Pulmonary artery endothelial cell (primary cell): ENCODE measurements around the gene CD40LG. TPM values are rescaled to one million over a fixed set of nuclear protein-coding genes. Genes with fewer than 3 reads are reported as not detected.

Experiments
- DNase-seq: peaks from one replicate; pipeline ENCODE4 v3.0.0-alpha.2; 2011; ENCODE audit warnings: low read depth, low spot score
- total RNA-seq: library from RNA; depleted of rRNA; stranded (reverse); fragments of >200 nt; gene quantifications from 2 replicates; pipeline ENCODE4 v1.2.3, GENCODE V29; 2014

Gene CD40LG
- total RNA-seq, 1 donor from 2014 or later: not detected

GRCh38 chrX:136650811-136651210, 2.9 kb downstream of the CD40LG start:
- no peak for DNase-seq

GRCh38 chrX:136652822-136653723, 5.1 kb downstream of the CD40LG start:
- DNase-seq: no peak

GRCh38 chrX:136656361-136656964, 8.5 kb downstream of the CD40LG start:
- no peak for DNase-seq

GRCh38 chrX:136658151-136658550, 10.2 kb downstream of the CD40LG start:
- DNase-seq: no peak

DNA sequence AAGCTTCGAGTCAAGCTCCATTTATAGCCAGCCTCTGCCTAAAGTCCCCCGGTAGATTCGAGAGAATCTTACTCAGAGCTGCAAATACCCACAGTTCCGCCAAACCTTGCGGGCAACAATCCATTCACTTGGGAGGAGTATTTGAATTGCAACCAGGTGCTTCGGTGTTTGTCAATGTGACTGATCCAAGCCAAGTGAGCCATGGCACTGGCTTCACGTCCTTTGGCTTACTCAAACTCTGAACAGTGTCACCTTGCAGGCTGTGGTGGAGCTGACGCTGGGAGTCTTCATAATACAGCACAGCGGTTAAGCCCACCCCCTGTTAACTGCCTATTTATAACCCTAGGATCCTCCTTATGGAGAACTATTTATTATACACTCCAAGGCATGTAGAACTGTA, 11.2 kb downstream of the CD40LG start:
- DNase-seq: no peak

GRCh38 chrX:136660896-136661295, 12.9 kb downstream of the CD40LG start:
- no peak for DNase-seq

DNA sequence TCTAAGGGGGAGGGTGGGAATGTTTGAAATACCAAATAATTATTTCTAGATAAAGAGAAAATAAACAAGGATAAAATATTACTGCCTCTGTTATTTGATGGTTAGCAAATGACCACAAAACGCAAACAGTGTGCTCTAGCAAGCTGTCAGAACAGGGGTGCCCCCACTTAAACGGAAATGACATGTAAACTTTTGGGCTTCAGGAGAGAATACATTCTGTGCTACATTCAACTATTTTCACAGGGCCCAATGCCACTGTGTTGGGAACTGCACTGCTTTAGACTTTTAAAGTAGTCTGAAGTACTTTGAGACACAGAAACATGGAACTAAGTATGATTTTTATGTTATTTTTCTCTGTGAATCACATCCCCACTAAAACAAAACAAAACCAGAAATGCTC, 14.1 kb downstream of the CD40LG start:
- no peak for DNase-seq

DNA sequence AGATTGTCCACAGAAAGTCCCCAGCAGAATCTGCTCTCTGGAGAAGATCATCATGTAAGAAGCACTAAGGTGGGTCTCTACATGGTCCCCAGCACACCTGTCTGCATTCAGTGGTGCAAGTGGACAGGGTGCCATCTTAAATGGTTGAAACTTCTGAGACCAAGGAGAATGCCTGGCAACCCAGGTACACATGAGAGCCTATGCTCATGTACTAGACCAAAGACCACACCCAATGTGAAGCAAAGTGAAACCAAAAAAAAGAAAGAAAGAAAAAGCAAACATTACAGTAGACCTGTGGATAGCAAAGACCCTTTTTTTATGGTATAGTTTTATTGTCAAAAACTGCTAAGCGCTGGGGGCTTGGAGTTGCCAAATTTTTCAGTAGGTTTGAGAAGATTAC, 15.0 kb downstream of the CD40LG start:
- DNase-seq: no peak

GRCh38 chrX:136665258-136665900, 17.4 kb downstream of the CD40LG start:
- no peak for DNase-seq

DNA sequence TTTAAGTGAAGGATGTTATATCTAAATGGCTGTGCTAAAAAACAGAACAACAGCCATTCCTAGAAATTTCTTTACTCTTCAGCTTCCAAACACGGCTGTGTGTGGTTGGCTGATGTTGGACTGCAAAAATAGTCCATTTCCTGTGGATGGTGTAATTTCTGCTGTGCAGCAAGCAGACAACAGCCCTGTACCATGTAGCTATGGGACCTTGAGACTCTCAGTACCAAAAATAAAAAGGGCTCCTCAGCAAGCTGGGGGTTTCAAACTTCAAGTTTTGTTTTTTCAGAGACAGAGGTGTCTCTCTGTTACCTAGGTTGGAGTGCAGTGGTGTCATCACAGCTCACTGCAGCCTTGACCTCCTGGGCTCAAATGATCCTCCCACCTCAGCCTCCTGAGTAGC, 18.1 kb downstream of the CD40LG start:
- DNase-seq: no peak

DNA sequence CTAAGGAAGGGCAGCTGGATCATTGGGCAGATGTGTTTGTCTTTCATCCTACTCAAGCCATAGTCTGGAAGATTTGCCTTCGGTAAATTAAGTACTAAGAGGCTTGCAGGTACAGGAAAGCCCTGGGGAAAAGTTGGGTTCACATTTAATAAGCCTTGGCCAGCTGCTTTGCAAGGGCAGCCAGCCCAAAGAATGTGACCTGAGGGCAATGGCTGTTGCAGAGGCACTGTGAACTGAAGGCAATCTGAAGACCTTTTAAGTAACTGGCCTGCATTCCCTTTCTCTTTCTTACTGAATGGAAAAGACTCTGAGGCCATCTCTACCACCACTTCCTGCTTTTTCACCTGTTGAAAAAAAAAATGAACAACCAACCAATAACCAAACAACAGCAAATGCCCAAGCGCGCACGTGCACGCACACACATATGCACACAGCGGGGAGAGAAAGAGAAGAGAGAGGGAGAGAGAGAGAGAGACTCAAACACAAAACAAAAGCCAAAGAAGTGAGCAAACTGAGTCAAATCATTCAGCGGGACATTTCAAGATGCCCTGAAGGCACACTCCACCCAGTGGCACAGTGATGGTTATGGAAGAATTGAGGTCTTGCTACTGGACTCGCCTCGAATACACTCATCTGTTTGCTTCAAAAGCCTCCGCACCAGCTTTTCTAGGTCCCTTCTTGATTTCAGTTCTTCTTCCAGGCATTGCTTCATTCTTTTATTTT, 19.6 kb downstream of the CD40LG start:
- DNase-seq: no peak

DNA sequence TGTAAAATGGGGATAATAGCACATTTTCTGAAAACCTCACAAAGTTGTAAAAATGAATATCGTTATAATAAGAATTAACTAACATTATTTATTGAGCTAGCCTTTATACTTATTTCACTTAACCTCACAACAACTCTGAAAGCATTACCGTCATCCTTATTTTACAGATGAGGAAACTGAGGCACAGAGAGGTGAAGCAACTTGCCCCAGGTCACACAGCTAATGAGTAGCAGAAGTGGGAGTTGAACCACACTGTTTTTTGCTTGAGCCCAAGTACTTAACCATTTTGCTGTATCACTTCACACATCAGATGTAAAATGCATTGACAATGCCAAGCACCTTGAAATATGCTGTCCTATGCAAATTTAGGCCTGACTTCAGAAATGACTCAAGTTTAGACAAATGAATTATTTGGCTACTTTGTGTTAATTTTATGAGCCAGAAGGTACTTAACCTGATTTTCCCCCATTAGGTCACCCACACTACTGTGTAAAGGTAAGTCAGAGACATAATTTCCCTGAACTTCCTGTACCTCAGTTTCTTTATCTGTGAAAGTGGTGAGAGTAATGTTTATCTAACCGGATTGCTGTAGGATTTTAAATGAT, 23.1 kb downstream of the CD40LG start:
- no peak for DNase-seq

DNA sequence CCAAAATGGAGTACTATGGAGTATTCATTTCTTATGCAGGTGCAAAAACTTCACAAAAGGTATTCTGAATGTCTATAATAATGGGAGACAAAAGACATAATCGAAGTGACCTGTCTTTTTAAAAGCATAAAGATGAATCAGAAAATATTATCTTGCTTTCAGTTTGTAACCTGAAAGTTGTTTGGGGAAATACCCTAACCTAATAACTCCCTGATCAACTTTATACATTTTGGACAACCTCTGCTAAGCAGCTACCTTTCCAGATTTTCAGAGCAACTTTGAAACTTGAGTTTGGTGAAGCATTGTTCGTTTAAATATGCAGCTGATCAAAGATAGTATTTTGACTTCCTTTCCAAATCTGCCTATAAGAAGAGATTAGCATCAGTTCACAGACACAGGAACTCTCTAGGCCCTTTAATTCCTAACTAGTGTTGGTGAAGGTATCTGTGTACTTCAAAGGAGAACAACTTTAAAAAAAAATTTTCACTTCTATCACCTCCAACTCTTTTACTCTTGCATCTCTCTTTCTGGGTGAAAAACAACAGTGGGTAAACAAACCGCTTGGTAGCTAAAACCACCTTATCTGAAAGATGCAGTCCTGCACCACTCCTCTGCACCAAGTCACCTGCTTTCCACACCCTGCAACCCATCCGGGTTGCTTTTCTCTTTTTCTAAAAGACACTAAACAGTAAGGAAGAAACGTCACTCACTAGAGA, 26.5 kb downstream of the CD40LG start:
- no peak for DNase-seq

- no peak for DNase-seq
Measured at GRCh38 chrX:136679531-136679930, 31.6 kb downstream of the CD40LG start.

GRCh38 chrX:136684120-136684519, 36.2 kb downstream of the CD40LG start:
- DNase-seq: no peak

DNA sequence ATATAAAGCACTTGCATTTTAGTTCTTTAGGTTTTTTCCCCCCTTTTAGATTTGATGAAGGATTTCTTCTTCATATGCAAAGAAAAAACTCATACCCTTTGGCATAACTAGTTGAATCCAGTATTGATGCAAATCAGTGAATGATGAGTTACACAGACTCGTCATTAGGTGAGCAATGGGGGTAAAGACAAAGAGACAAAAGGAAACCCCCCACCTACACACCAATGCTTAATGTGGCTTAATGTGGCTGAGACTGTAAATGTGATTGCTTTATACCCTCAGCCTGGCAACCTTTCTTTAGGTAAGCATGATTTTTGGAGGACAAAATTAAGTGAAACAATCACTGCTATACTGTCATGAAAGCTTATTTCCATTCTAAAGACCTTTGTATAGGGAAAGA, 39.5 kb downstream of the CD40LG start:
- no peak for DNase-seq

DNA sequence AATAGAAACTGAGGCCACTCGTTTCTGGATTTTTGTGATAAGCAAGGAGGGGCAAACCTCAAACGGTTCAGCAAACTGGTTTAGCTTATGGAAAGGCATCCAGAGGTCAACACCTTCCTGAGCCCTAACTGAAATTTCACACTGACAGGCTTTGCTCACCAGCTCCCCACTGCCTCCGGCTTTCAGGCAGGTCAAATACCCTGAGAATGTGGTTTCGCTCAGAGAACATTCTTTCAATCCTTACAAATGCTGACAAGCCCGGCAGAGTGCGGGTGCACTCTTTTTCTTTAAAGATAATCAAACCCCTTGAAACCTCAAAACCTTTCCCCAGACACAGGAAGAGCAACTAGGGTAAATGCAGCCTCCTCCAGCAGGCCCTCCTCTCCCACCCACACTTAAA, 41.5 kb downstream of the CD40LG start:
- DNase-seq: no peak

GRCh38 chrX:136691028-136691809, 43.3 kb downstream of the CD40LG start:
- DNase-seq: no peak

GRCh38 chrX:136692271-136692670, 44.3 kb downstream of the CD40LG start:
- DNase-seq: no peak
